ENCODE results near the gene CYGB. TPM values are rescaled to one million over a fixed set of nuclear protein-coding genes. Genes with fewer than 3 reads are reported as not detected.

The CYGB gene
- total and polyA plus RNA-seq, 4 donors: 0.83 to 7.8 (median 1.4) TPM

DNA sequence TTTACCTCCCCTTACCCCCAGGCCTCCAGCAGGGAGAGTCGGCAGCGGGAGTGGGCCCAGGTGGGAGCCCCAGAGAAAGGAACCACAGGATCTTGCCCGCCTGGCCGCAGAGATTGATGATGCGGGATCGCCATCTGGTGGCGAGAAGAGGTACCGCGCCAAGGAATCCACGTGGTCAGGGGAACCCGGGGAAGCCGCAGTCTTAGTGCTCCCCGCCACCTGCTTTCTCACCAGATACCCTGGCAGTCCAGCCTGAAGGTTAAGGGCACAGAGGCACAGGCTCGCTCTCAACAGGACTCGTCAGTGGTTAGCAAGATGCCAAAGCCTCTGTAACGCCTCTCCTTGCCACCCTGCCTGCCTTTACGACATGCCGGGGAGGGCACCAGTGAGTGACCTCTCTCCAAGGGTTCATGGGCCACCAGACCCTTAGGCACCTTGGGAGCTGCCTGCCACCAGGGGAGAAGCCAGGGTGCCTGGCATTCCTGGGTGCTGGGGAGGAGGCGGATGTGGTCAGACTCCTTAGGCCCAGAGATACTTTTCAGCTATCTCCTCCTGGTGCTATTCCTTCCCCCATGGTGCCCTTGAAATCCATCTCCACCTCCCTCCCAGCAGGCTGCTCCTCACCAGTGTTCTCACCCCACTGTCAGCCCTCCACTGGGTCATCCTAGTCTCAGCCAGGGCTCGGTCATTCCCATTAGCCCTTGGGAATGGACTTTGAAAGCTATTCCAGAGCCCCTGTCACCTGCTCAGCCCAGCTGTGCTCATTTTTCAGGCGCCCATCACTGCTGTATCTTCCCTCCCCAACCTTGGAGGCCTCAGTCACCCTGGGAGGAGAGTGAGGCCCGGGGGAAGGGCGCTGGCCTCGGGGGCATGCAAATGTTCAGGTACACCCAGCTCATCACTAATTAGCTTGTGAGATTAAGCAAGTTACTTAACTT is 30.8 kb downstream of the CYGB start:
- H3K4me3 ChIP-seq (ENCODE audit: low read depth in 1 of 3, low read length in 3 of 3): no peak overlapping the region
- peaks cover 0 to 4% (median under 1%) of the 10 kb centered on the region in 4 donors for H3K4me1 ChIP-seq (ENCODE audit: control insufficient read depth in 4 of 4, insufficient read depth in 4 of 4, low read length in 3 of 4)
- no peaks in the 10 kb centered on the region for H3K9me3 ChIP-seq (ENCODE audit: control insufficient read depth in 4 of 4, low read length in 3 of 4)
- TF ChIP-seq RAD21 (IDR thresholded peaks at IDR 0.05) (peak; percentile 98), RXRA (IDR thresholded peaks at IDR 0.05) (no peak), CTCF (IDR thresholded peaks at IDR 0.05; ENCODE audit: low read depth, low read length, missing input control) (peak; percentile 97)
- WGBS: 26% methylated on average over 24 of the region's 24 CpGs
- H3K27ac ChIP-seq (ENCODE audit: low read depth in 1 of 2, low read length in 2 of 2): no peak overlapping the region
- H3K36me3 ChIP-seq (ENCODE audit: control insufficient read depth in 4 of 4, insufficient read depth in 3 of 4, low read depth in 1 of 4, low read length in 3 of 4): no peaks in the 10 kb centered on the region
- H3K9ac ChIP-seq (ENCODE audit: low read depth in 1 of 2, low read length in 2 of 2): no peak overlapping the region
- H3K27me3 ChIP-seq (ENCODE audit: control insufficient read depth in 4 of 4, insufficient read depth in 4 of 4, low read length in 3 of 4): no peaks in the 10 kb centered on the region
- peak; percentile 91 for DNase-seq (ENCODE audit: low spot score)

DNA sequence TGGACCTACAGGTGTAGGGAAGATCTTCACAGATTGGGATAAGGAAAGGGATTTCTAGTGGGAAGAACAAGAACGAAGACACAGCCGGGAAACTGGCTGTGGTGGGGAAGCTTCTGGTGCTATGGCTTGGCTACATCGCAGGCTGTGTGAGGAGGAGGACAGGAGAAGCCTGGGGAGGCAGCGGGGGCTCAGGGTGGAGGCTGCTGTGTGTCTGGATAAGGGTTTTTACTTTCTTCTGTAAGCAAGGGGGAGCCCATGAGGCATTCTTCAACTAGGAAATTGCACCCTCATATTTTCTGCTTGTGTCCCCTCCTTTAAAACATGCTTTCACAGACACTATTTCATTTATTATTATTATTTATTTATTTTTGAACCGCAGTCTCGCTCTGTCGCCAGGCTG is 33.4 kb downstream of the CYGB start:
- no peak overlapping the region for H3K4me3 ChIP-seq (ENCODE audit: low read depth in 1 of 3, low read length in 3 of 3)
- H3K9ac ChIP-seq (ENCODE audit: low read depth in 1 of 2, low read length in 2 of 2): no peak overlapping the region
- 86% methylated on average over 7 of the region's 7 CpGs for WGBS
- DNase-seq (ENCODE audit: low spot score): no peak
- no peak overlapping the region for H3K27ac ChIP-seq (ENCODE audit: low read depth in 1 of 2, low read length in 2 of 2)
- H3K36me3 ChIP-seq (ENCODE audit: control insufficient read depth in 4 of 4, insufficient read depth in 3 of 4, low read depth in 1 of 4, low read length in 3 of 4): no peaks in the 10 kb centered on the region
- no peaks in the 10 kb centered on the region for H3K9me3 ChIP-seq (ENCODE audit: control insufficient read depth in 4 of 4, low read length in 3 of 4)
- no peaks in the 10 kb centered on the region for H3K27me3 ChIP-seq (ENCODE audit: control insufficient read depth in 4 of 4, insufficient read depth in 4 of 4, low read length in 3 of 4)
- TF ChIP-seq ZBTB33 (IDR thresholded peaks at IDR 0.05): no peak
- peaks cover 0 to 24% (median 14%) of the 10 kb centered on the region in 4 donors for H3K4me1 ChIP-seq (ENCODE audit: control insufficient read depth in 4 of 4, insufficient read depth in 4 of 4, low read length in 3 of 4)

DNA sequence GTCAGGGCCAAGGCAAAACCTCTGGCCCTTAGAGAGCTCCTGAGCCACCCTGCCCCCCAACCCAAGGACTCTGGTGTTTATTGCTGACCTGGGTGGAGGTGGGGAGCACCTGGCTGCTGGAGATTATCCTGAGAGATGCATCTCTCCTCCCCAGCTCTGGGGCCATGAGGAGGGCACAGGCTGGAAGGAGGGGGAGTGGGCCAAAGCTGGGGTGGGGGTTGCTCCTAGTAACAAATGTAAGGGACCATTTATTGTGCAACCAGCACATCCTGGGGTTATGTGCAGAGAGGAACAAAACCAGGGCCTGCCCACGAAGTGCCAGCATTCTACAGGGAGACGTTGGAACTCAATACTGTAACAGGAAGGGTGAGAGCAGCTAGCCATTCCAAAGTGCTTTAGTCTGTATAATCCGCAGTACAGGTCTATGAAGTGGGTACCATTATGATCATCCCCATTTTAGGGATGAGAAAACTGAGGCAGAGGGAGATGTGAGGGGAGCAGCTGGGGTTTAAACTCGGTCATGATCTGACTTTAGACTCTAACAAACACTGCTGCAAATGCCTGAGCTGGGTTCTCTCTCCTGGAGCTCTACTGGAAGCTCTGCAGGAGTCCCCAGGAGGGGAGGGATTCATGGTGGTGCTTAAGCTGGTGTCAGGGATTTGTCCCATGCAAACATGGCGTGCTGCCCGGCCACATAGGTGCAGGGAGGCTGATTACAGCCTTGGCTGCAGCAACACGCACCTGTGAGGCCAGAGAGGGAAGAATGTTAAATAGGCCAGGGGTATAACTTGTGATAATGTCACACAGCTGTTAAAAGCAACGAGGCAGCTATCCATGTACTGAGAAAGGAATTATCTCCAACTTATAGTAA is 34.9 kb downstream of the CYGB start:
- Histone ChIP-seq H3K36me3 (ENCODE audit: control insufficient read depth in 4 of 4, insufficient read depth in 3 of 4, low read depth in 1 of 4, low read length in 3 of 4) (no peaks in the 10 kb centered on the region), H3K27me3 (ENCODE audit: control insufficient read depth in 4 of 4, insufficient read depth in 4 of 4, low read length in 3 of 4) (no peaks in the 10 kb centered on the region), H3K9ac (ENCODE audit: low read depth in 1 of 2, low read length in 2 of 2) (no peak overlapping the region), H3K27ac (ENCODE audit: low read depth in 1 of 2, low read length in 2 of 2) (no peak overlapping the region), H3K4me1 (ENCODE audit: control insufficient read depth in 4 of 4, insufficient read depth in 4 of 4, low read length in 3 of 4) (peaks cover 7 to 39% (median 24%) of the 10 kb centered on the region in 4 donors), H3K4me3 (ENCODE audit: low read depth in 1 of 3, low read length in 3 of 3) (no peak overlapping the region), H3K9me3 (ENCODE audit: control insufficient read depth in 4 of 4, low read length in 3 of 4) (no peaks in the 10 kb centered on the region)
- WGBS: 85% methylated on average over 8 of the region's 8 CpGs
- TF ChIP-seq NR2F2 (IDR thresholded peaks at IDR 0.05) (no peak), YY1 (IDR thresholded peaks at IDR 0.05) (no peak), HNF4G (IDR thresholded peaks at IDR 0.05) (no peak), JUND (IDR thresholded peaks at IDR 0.05) (no peak), EGR1 (IDR thresholded peaks at IDR 0.05; ENCODE audit: low read depth in 2 of 2) (no peak), RXRA (IDR thresholded peaks at IDR 0.05) (no peak), HNF4A (conservative IDR thresholded peaks at IDR 0.05) (no peak)
- TF ChIP-seq, protein P1, sequence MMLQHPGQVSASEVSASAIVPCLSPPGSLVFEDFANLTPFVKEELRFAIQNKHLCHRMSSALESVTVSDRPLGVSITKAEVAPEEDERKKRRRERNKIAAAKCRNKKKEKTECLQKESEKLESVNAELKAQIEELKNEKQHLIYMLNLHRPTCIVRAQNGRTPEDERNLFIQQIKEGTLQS (IDR thresholded peaks at IDR 0.05): no peak
- DNase-seq (ENCODE audit: low spot score): no peak
